ENCODE measurements around the gene EIF1. TPM values are rescaled to one million over a fixed set of nuclear protein-coding genes. Genes with fewer than 3 reads are reported as not detected.

Gene EIF1
- total RNA-seq, 2 experiments from 2014 or later, result 1,395 to 1,415 TPM

GRCh38 chr17:41653892-41654677, 34.6 kb upstream of the EIF1 start:
- ChIA-PET POLR2A (no interaction called here), CTCF (interaction anchor here (1.3 to 11.4 kb wide), 2 partner anchors 11 to 105 kb away, joined by 7 to 302 read pairs; no protein-coding TSS in a partner anchor)

- ChIA-PET POLR2A (no interaction called here), CTCF (interaction anchor here (11.4 kb wide), 1 partner anchor 10 kb away, joined by 302 read pairs; no protein-coding TSS in a partner anchor)
These were observed 33.7 kb upstream of the EIF1 start for GRCh38 chr17:41654678-41655607.

- POLR2A ChIA-PET, result interaction anchor here (1.5 kb wide), 1 partner anchor 33 kb away, joined by 3 read pairs; the partner anchor contains the start of gene EIF1
- CTCF ChIA-PET, result interaction anchor here (2.9 kb wide), 1 partner anchor 7 kb away, joined by 12 read pairs; no protein-coding TSS in a partner anchor
These were observed 33.0 kb upstream of the EIF1 start for GRCh38 chr17:41655611-41656111.

- ChIA-PET POLR2A (interaction anchor here (1.5 kb wide), 1 partner anchor 33 kb away, joined by 3 read pairs; the partner anchor contains the start of gene EIF1), CTCF (interaction anchor here (1.0 to 2.9 kb wide), 2 partner anchors 8 to 107 kb away, joined by 3 to 12 read pairs; no protein-coding TSS in a partner anchor)
These were observed 32.2 kb upstream of the EIF1 start for GRCh38 chr17:41656249-41657023.

- CTCF ChIA-PET, result interaction anchor here (2.9 kb wide), 1 partner anchor 9 kb away, joined by 12 read pairs; no protein-coding TSS in a partner anchor
These were observed 31.4 kb upstream of the EIF1 start for GRCh38 chr17:41657176-41657754.

GRCh38 chr17:41657936-41658335, 30.7 kb upstream of the EIF1 start:
- POLR2A ChIA-PET, result no interaction called here
- CTCF ChIA-PET, result interaction anchor here (2.9 kb wide), 1 partner anchor 10 kb away, joined by 12 read pairs; no protein-coding TSS in a partner anchor

More at GRCh38 chr17:41657176-41657754, 31.4 kb upstream of the EIF1 start:
- POLR2A ChIA-PET, result interaction anchor here (1.5 kb wide), 1 partner anchor 32 kb away, joined by 3 read pairs; the partner anchor contains the start of gene EIF1

- POLR2A ChIA-PET, result no interaction called here
These were observed 29.8 kb upstream of the EIF1 start for GRCh38 chr17:41658846-41659245.

GRCh38 chr17:41659427-41660212, 29.1 kb upstream of the EIF1 start:
- POLR2A ChIA-PET, result no interaction called here
- CTCF ChIA-PET, result interaction anchor here (0.5 to 11.5 kb wide), 3 partner anchors 11 to 112 kb away, joined by 3 to 302 read pairs (median 75); no protein-coding TSS in a partner anchor

More at GRCh38 chr17:41658846-41659245, 29.8 kb upstream of the EIF1 start:
- CTCF ChIA-PET, result interaction anchor here (2.9 kb wide), 1 partner anchor 11 kb away, joined by 12 read pairs; no protein-coding TSS in a partner anchor

- POLR2A ChIA-PET, result no interaction called here
- CTCF ChIA-PET, result interaction anchor here (0.5 to 11.5 kb wide), 5 partner anchors 11 to 804 kb away, joined by 3 to 302 read pairs (median 3); no protein-coding TSS in a partner anchor
These were observed 28.4 kb upstream of the EIF1 start for GRCh38 chr17:41660221-41660711.

GRCh38 chr17:41663451-41664171, 25.1 kb upstream of the EIF1 start:
- CTCF ChIA-PET, result interaction anchor here (0.7 to 11.5 kb wide), 19 partner anchors 9 to 1049 kb away, joined by 3 to 302 read pairs (median 5); no protein-coding TSS in a partner anchor

GRCh38 chr17:41664172-41664457, 24.6 kb upstream of the EIF1 start:
- POLR2A ChIA-PET, result interaction anchor here (5.4 kb wide), 1 partner anchor 26 kb away, joined by 60 read pairs; the partner anchor contains the start of gene EIF1
- CTCF ChIA-PET, result interaction anchor here (1.1 to 11.5 kb wide), 7 partner anchors 13 to 125 kb away, joined by 3 to 302 read pairs (median 19); partner anchors contain the start of gene EIF1

More at GRCh38 chr17:41663451-41664171, 25.1 kb upstream of the EIF1 start:
- POLR2A ChIA-PET, result interaction anchor here (5.4 kb wide), 1 partner anchor 26 kb away, joined by 60 read pairs; the partner anchor contains the start of gene EIF1

- CTCF ChIA-PET, result interaction anchor here (0.7 to 11.5 kb wide), 12 partner anchors 9 to 1045 kb away, joined by 3 to 302 read pairs (median 4); partner anchors contain the start of gene EIF1
- POLR2A ChIA-PET, result interaction anchor here (0.7 to 5.4 kb wide), 4 partner anchors 14 to 25 kb away, joined by 3 to 60 read pairs (median 7); partner anchors contain the start of gene EIF1
These were observed 23.8 kb upstream of the EIF1 start for GRCh38 chr17:41664587-41665565.

- CTCF ChIA-PET, result interaction anchor here (0.5 to 11.5 kb wide), 14 partner anchors 8 to 1046 kb away, joined by 3 to 302 read pairs (median 4); partner anchors contain the start of gene EIF1
- POLR2A ChIA-PET, result interaction anchor here (0.5 to 5.4 kb wide), 5 partner anchors 13 to 992 kb away, joined by 3 to 60 read pairs (median 6); partner anchors contain the start of gene EIF1
These were observed 23.0 kb upstream of the EIF1 start for GRCh38 chr17:41665566-41666236.

- CTCF ChIA-PET, result interaction anchor here (0.5 to 11.5 kb wide), 13 partner anchors 9 to 1046 kb away, joined by 3 to 302 read pairs (median 4); partner anchors contain the start of gene EIF1
- POLR2A ChIA-PET, result interaction anchor here (0.5 to 5.4 kb wide), 4 partner anchors 13 to 991 kb away, joined by 3 to 60 read pairs (median 8); partner anchors contain the start of gene EIF1
These were observed 22.4 kb upstream of the EIF1 start for GRCh38 chr17:41666237-41666641.

Measured in activated CD8-positive, alpha-beta memory T cell treated with anti-CD3 and anti-CD28 coated beads for 36 hours (primary cell).